HepG2 (cell line): ENCODE data around the gene SDC1. TPM values are rescaled to one million over a fixed set of nuclear protein-coding genes. Genes with fewer than 3 reads are reported as not detected.
A peak's percentile ranks its signal among the peaks of the same experiment; 100 is the strongest.

Source experiments
- BCL6 ChIP-seq: IDR thresholded peaks from 2 replicates; pipeline ENCODE4 v1.6.1; 2016; ENCODE audit warnings: missing genetic modification reagents, missing compliant biosample characterization
- CHD4 ChIP-seq: fragments of 200-600 bp; sonication (generic); IDR thresholded peaks from 2 replicates; pipeline ENCODE4 v1.7.0; 2017; ENCODE audit warnings: mild to moderate bottlenecking, low read length, borderline replicate concordance
- DNMT1 ChIP-seq: sonication (generic); formaldehyde crosslinking; IDR thresholded peaks from 2 replicates; pipeline ENCODE4 v1.5.1; 2020; ENCODE audit warnings: mild to moderate bottlenecking, missing genetic modification reagents
- HHEX ChIP-seq: IDR thresholded peaks from 2 replicates; pipeline ENCODE4 v1.6.1; 2016; ENCODE audit warnings: control low read depth
- HOXA5 ChIP-seq: sonication (generic); formaldehyde crosslinking; IDR thresholded peaks from 2 replicates; pipeline ENCODE4 v1.4.0; 2020; ENCODE audit warnings: missing genetic modification reagents
- KDM6A ChIP-seq: IDR thresholded peaks from 2 replicates; pipeline ENCODE4 v1.6.1; 2016; ENCODE audit warnings: low read depth
- KLF16 ChIP-seq, 2 experiments: sonication (generic) in 1 of 2; formaldehyde crosslinking in 1 of 2; IDR thresholded peaks; 2 replicates each; pipeline versions ENCODE4 v1.6.1 to v1.8.0; 2016 to 2023; ENCODE audit warnings: missing genetic modification reagents in 2 of 2, missing compliant biosample characterization in 1 of 2
- NFAT5 ChIP-seq: sonication (generic); formaldehyde crosslinking; IDR thresholded peaks from 2 replicates; pipeline ENCODE4 v1.4.0; 2020; ENCODE audit warnings: missing genetic modification reagents
- NPAS2 ChIP-seq: sonication (generic); formaldehyde crosslinking; IDR thresholded peaks from 2 replicates; pipeline ENCODE4 v1.8.0; 2022; ENCODE audit warnings: mild to moderate bottlenecking, missing genetic modification reagents, borderline replicate concordance
- PCBP2 ChIP-seq: fragments of 200-400 bp; formaldehyde crosslinking; optimal IDR thresholded peaks from 2 replicates; pipeline ENCODE3; 2018; ENCODE audit warnings: low read length, low read depth; ENCODE audit not compliant: poor library complexity, severe bottlenecking
- RELA ChIP-seq: sonication (generic); formaldehyde crosslinking; IDR thresholded peaks from 2 replicates; pipeline ENCODE4 v1.4.0; 2020; ENCODE audit warnings: missing genetic modification reagents
- RFX1 ChIP-seq: fragments of 450-650 bp; IDR thresholded peaks from 2 replicates; pipeline ENCODE4 v1.6.1; 2017
- SETDB1 ChIP-seq: sonication (generic); formaldehyde crosslinking; IDR thresholded peaks from 2 replicates; pipeline ENCODE4 v1.5.1; 2020; ENCODE audit warnings: missing genetic modification reagents, mild to moderate bottlenecking, borderline replicate concordance
- SNRNP70 ChIP-seq: fragments of 200-400 bp; formaldehyde crosslinking; IDR thresholded peaks from 2 replicates; pipeline ENCODE4 v1.6.1; 2017; ENCODE audit warnings: mild to moderate bottlenecking, low read depth, low read length, moderate library complexity
- SP140L ChIP-seq: sonication (generic); formaldehyde crosslinking; IDR thresholded peaks from 2 replicates; pipeline ENCODE4 v1.4.0; 2020; ENCODE audit warnings: missing genetic modification reagents, borderline replicate concordance
- TMF1 ChIP-seq: sonication (generic); formaldehyde crosslinking; IDR thresholded peaks from 2 replicates; pipeline ENCODE4 v1.8.1; 2022; ENCODE audit warnings: low read depth, missing genetic modification reagents
- YEATS4 ChIP-seq: sonication (generic); formaldehyde crosslinking; IDR thresholded peaks from 2 replicates; pipeline ENCODE4 v1.4.0; 2020; ENCODE audit warnings: missing genetic modification reagents, borderline replicate concordance
- ZNF484 ChIP-seq: sonication (generic); formaldehyde crosslinking; IDR thresholded peaks from 2 replicates; pipeline ENCODE4 v1.5.1; 2020; ENCODE audit warnings: mild to moderate bottlenecking, low read depth, missing genetic modification reagents, borderline replicate concordance
- ZNF496 ChIP-seq: sonication (generic); formaldehyde crosslinking; IDR thresholded peaks from 2 replicates; pipeline ENCODE4 v1.8.1; 2023; ENCODE audit warnings: mild to moderate bottlenecking, moderate library complexity, missing genetic modification reagents; ENCODE audit not compliant: insufficient replicate concordance
- ZNF556 ChIP-seq: sonication (generic); formaldehyde crosslinking; IDR thresholded peaks from 2 replicates; pipeline ENCODE4 v1.4.0; 2020; ENCODE audit warnings: mild to moderate bottlenecking, missing genetic modification reagents, borderline replicate concordance
- ZNF749 ChIP-seq: sonication (generic); formaldehyde crosslinking; IDR thresholded peaks from 2 replicates; pipeline ENCODE4 v1.8.0; 2022; ENCODE audit warnings: mild to moderate bottlenecking, missing genetic modification reagents, moderate library complexity, borderline replicate concordance
- polyA plus RNA-seq, 8 experiments: library from polyadenylated mRNA; depleted of rRNA in 3 of 8; stranded (reverse) in 7 of 8; unstranded in 1 of 8; fragments of >200 nt; fragmentation: Illumina TruSeq in 4 of 8; extraction: Trizol in 4 of 8; gene quantifications; 2 replicates each; pipeline versions ENCODE4 v1.2.1 to v1.2.3, GENCODE V29; 2011 to 2016; ENCODE audit warnings: low read depth in 4 of 8, missing spikeins in 1 of 8, mixed read lengths in 1 of 8; ENCODE audit not compliant: insufficient read depth in 1 of 8
- total RNA-seq, 5 experiments: library from RNA; depleted of rRNA; stranded (reverse); fragments of >200 nt; fragmentation: Illumina TruSeq; extraction: Trizol; gene quantifications; 2 replicates each; pipeline ENCODE4 v1.2.3, GENCODE V29; 2016; ENCODE audit warnings: low read depth in 1 of 5
- TF ChIP-seq, protein P1 (sequence below): sonication (generic); formaldehyde crosslinking; IDR thresholded peaks from 2 replicates; pipeline ENCODE4 v1.4.0; 2020; ENCODE audit warnings: mild to moderate bottlenecking, missing genetic modification reagents
- TF ChIP-seq, protein P2 (sequence below): sonication (generic); formaldehyde crosslinking; IDR thresholded peaks from 2 replicates; pipeline ENCODE4 v1.8.0; 2022; ENCODE audit warnings: mild to moderate bottlenecking, missing genetic modification reagents, moderate library complexity
- TF ChIP-seq, protein P3 (sequence below): sonication (generic); formaldehyde crosslinking; IDR thresholded peaks from 2 replicates; pipeline ENCODE4 v1.8.1; 2023; ENCODE audit warnings: mild to moderate bottlenecking, missing genetic modification reagents

Gene SDC1
- total and polyA plus RNA-seq, 2 of the 13 experiments (the other 11 are each of a cell fraction or from before 2014, with no cell fraction given), result 108 to 119 TPM

- TF ChIP-seq TMF1 (CRISPR knock-in tag) (peak; percentile 82; the same call in 1 of the 2 replicates), NPAS2 (CRISPR knock-in tag) (no peak), SETDB1 (no peak), PCBP2 (no peak), HOXA5 (CRISPR knock-in tag) (no peak), ZNF749 (CRISPR knock-in tag) (no peak), RELA (no peak), CHD4 (no peak), NFAT5 (CRISPR knock-in tag) (peak; percentile 80; the same call in 1 of the 2 replicates), SNRNP70 (no peak), KDM6A (CRISPR knock-in tag) (no peak), ZNF484 (CRISPR knock-in tag) (no peak), SP140L (CRISPR knock-in tag) (no peak), BCL6 (CRISPR knock-in tag) (no peak), RFX1 (no peak), HHEX (CRISPR knock-in tag) (no peak), KLF16 (CRISPR knock-in tag; IDR thresholded peaks at IDR 0.05) (no peak; a peak in 1 of 4 replicates), YEATS4 (CRISPR knock-in tag) (peak; percentile 57), DNMT1 (CRISPR knock-in tag) (no peak), ZNF556 (no peak), ZNF496 (CRISPR knock-in tag) (no peak)
- TF ChIP-seq, protein P1, sequence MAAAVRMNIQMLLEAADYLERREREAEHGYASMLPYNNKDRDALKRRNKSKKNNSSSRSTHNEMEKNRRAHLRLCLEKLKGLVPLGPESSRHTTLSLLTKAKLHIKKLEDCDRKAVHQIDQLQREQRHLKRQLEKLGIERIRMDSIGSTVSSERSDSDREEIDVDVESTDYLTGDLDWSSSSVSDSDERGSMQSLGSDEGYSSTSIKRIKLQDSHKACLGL (CRISPR knock-in tag), result peak; percentile 11; the same call in 1 of the 2 replicates
- TF ChIP-seq, protein P2, sequence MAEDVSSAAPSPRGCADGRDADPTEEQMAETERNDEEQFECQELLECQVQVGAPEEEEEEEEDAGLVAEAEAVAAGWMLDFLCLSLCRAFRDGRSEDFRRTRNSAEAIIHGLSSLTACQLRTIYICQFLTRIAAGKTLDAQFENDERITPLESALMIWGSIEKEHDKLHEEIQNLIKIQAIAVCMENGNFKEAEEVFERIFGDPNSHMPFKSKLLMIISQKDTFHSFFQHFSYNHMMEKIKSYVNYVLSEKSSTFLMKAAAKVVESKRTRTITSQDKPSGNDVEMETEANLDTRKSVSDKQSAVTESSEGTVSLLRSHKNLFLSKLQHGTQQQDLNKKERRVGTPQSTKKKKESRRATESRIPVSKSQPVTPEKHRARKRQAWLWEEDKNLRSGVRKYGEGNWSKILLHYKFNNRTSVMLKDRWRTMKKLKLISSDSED (CRISPR knock-in tag), result peak; percentile 48; the same call in 1 of the 2 replicates
- TF ChIP-seq, protein P3, sequence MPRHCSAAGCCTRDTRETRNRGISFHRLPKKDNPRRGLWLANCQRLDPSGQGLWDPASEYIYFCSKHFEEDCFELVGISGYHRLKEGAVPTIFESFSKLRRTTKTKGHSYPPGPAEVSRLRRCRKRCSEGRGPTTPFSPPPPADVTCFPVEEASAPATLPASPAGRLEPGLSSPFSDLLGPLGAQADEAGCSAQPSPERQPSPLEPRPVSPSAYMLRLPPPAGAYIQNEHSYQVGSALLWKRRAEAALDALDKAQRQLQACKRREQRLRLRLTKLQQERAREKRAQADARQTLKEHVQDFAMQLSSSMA, result no peak; the same call in 1 of the 2 replicates
Observed at GRCh38 chr2:20224716-20225293, at the start of gene SDC1 (continued).
